Activated T-helper 2 cell treated with anti-CD3 and anti-CD28 coated beads, Interferon-gamma antibody, Interleukin-2, Interleukin-4, amounts not matched to agents 10 μg/mL and 5 μg/mL and 100 μg/mL, durations not matched to agents 14 hours and 24 hours and 36 hours (primary cell): ENCODE measurements around the gene ENOX1. TPM values are rescaled to one million over a fixed set of nuclear protein-coding genes. Genes with fewer than 3 reads are reported as not detected.
"Not testable (repeated sequence)": the region's sequence is repeated elsewhere in the genome, so short reads cannot be mapped to it uniquely, and the experiment has no call there.

Source experiments
- DNase-seq: peaks from one replicate; pipeline ENCODE4 v3.0.0; 2021; ENCODE audit warnings: low spot score
- H3K27ac Mint-ChIP-seq: one replicate; pipeline ENCODE4 v1.8.0; 2021; ENCODE audit warnings: mixed read lengths
- H3K27me3 Mint-ChIP-seq: one replicate; pipeline ENCODE4 v1.8.0; 2021; ENCODE audit warnings: low read depth, mixed read lengths
- H3K36me3 Mint-ChIP-seq: one replicate; pipeline ENCODE4 v1.8.0; 2021; ENCODE audit warnings: low read depth, mixed read lengths
- H3K4me1 Mint-ChIP-seq: one replicate; pipeline ENCODE4 v1.8.0; 2021; ENCODE audit warnings: low read depth, mixed read lengths
- H3K4me3 Mint-ChIP-seq: one replicate; pipeline ENCODE4 v1.8.0; 2021; ENCODE audit warnings: low read depth, mild to moderate bottlenecking, moderate library complexity, mixed read lengths
- H3K9me3 Mint-ChIP-seq: one replicate; pipeline ENCODE4 v1.8.0; 2021; ENCODE audit warnings: mixed read lengths
- intact Hi-C: fragments of 100-400 bp; cut with micrococcal nuclease; formaldehyde crosslinking; loops from one replicate; pipeline ENCODE4 v1.15.1; 2023
- total RNA-seq: library from RNA; stranded (reverse); gene quantifications from 2 replicates; pipeline ENCODE4 v1.2.3, GENCODE V29; 2022

The ENOX1 gene
- total RNA-seq, 1 donor from 2014 or later, result 0.18 TPM

DNA sequence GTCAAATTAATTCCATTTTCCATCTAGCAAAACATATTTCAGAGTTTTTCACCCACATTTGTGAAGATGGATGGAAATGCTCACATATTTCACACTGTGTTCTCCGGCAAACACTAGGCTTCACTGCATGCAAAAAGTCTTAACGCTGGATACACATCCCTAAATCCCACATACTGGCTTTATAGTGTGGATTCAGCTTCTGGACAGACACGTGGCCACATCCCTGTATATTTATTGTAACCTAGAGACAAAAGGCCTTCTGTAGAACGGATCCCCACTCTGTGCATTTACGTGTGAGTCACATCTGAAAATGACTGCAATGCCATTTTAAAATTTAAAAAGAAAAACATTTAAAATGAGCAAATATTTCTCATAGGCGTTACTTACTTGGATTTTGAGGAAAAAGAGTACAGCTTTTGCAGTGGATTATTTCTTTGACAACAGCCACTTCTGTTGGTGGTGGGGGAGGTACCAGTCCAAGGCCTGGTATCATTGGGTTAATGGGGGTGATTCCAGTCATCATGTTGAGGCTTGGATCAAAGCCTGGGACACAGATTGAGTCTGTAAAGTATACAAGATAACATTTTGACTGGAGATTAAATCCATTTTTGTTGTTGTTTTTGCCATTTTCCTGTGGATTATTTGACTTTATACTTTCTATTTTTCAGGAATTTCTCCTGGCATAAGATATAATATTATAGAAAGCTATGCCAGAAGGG is 425.7 kb downstream of the ENOX1 start:
- Mint-ChIP-seq H3K4me3 (no peak overlapping the region), H3K27me3 (no peaks in the 10 kb centered on the region), H3K4me1 (no peaks in the 10 kb centered on the region), H3K36me3 (no peaks in the 10 kb centered on the region), H3K27ac (no peak overlapping the region), H3K9me3 (no peaks in the 10 kb centered on the region)
- DNase-seq, result no peak
- intact Hi-C loops, result no loop called here

GRCh38 chr13:43360171-43360570 is 426.6 kb downstream of the ENOX1 start:
- no peaks in the 10 kb centered on the region for H3K27me3 Mint-ChIP-seq
- DNase-seq, result no peak
- H3K4me1 Mint-ChIP-seq, result no peaks in the 10 kb centered on the region
- H3K9me3 Mint-ChIP-seq, result no peaks in the 10 kb centered on the region
- H3K4me3 Mint-ChIP-seq, result no peak overlapping the region
- H3K27ac Mint-ChIP-seq, result no peak overlapping the region
- no peaks in the 10 kb centered on the region for H3K36me3 Mint-ChIP-seq
- intact Hi-C loops, result no loop called here

- Mint-ChIP-seq H3K27me3 (no peaks in the 10 kb centered on the region), H3K4me1 (no peaks in the 10 kb centered on the region), H3K9me3 (no peaks in the 10 kb centered on the region), H3K36me3 (no peaks in the 10 kb centered on the region), H3K27ac (no peak overlapping the region), H3K4me3 (no peak overlapping the region)
- no peak for DNase-seq
- intact Hi-C loops, result no loop called here
These were observed 427.2 kb downstream of the ENOX1 start for GRCh38 chr13:43359536-43359935.

DNA sequence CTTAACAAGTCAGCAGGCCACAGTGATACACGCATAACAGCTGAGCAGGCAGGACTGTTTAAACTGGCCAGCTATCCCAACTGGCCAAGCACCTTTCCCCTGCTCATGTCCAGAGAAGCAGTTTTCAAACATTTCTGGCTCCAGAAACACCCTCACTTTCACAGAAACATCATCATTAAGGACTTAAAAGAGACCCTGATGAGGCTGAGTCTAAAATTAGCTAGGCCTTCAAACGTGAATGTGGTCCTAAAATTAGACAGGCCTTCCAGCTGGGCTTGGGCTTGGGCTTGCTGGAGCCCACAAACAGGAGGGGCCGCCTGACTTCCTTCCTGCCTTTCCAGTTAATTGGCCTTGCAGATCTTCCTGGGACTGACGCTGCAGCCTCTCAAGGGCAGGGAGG is 429.2 kb downstream of the ENOX1 start:
- DNase-seq, result no peak
- Mint-ChIP-seq H3K36me3 (no peaks in the 10 kb centered on the region), H3K4me1 (no peaks in the 10 kb centered on the region), H3K27me3 (no peaks in the 10 kb centered on the region), H3K27ac (no peak overlapping the region), H3K4me3 (no peak overlapping the region), H3K9me3 (no peaks in the 10 kb centered on the region)
- intact Hi-C loops, result no loop called here

GRCh38 chr13:43356567-43356966 is 430.2 kb downstream of the ENOX1 start:
- Mint-ChIP-seq H3K9me3 (no peaks in the 10 kb centered on the region), H3K4me3 (no peak overlapping the region), H3K27me3 (no peaks in the 10 kb centered on the region), H3K27ac (no peak overlapping the region), H3K4me1 (no peaks in the 10 kb centered on the region), H3K36me3 (no peaks in the 10 kb centered on the region)
- intact Hi-C loops, result no loop called here
- DNase-seq, result no peak

DNA sequence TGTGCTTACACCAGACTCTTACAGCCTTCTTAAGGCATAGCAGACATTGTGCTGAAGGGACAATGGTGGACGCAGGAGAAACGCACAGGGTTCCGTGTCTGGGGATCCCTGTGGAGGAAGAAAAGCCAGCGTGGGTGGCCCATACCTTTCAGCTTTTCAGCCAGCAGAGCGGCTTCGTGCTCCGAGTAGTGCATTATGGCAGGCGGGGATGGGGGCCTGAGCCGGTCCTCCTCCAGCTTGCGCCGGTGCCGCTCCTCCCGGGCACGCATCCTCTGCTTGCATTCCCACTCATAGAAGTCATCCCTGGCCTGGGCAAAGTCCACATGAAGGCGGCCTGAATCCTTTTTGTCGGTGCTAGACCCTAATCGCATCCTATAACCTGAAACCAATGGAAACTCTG is 431.0 kb downstream of the ENOX1 start:
- no peak overlapping the region for H3K27ac Mint-ChIP-seq
- no peaks in the 10 kb centered on the region for H3K27me3 Mint-ChIP-seq
- intact Hi-C loops, result no loop called here
- DNase-seq, result no peak
- H3K9me3 Mint-ChIP-seq, result no peaks in the 10 kb centered on the region
- no peaks in the 10 kb centered on the region for H3K36me3 Mint-ChIP-seq
- no peaks in the 10 kb centered on the region for H3K4me1 Mint-ChIP-seq
- no peak overlapping the region for H3K4me3 Mint-ChIP-seq

- Mint-ChIP-seq H3K9me3 (no peaks in the 10 kb centered on the region), H3K27ac (no peak overlapping the region), H3K36me3 (no peaks in the 10 kb centered on the region), H3K4me3 (no peak overlapping the region), H3K4me1 (no peaks in the 10 kb centered on the region), H3K27me3 (no peaks in the 10 kb centered on the region)
- intact Hi-C loops, result no loop called here
- no peak for DNase-seq
These were observed 432.4 kb downstream of the ENOX1 start for GRCh38 chr13:43354153-43354945.

DNA sequence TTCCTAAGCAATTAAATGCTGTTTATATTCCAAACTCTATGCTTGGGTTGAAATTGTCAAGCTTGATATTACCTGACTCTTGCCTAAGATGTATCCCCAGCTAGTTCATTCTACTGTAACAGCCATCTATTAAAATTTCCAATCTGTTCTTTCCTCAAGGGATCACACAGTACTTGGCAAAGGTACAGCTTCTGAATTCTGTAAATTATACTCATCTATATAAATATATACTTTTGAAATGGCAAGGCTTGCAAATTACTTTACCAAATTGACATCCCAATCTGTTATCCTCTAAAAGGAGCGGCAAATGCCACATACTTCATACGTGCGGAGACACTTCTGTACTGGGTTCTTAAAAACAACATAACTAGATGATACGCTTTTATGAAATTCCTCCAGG is 433.1 kb downstream of the ENOX1 start:
- Mint-ChIP-seq H3K4me3 (no peak overlapping the region), H3K9me3 (no peaks in the 10 kb centered on the region), H3K4me1 (no peaks in the 10 kb centered on the region), H3K36me3 (no peaks in the 10 kb centered on the region), H3K27me3 (no peaks in the 10 kb centered on the region), H3K27ac (no peak overlapping the region)
- intact Hi-C loops, result no loop called here
- no peak for DNase-seq

DNA sequence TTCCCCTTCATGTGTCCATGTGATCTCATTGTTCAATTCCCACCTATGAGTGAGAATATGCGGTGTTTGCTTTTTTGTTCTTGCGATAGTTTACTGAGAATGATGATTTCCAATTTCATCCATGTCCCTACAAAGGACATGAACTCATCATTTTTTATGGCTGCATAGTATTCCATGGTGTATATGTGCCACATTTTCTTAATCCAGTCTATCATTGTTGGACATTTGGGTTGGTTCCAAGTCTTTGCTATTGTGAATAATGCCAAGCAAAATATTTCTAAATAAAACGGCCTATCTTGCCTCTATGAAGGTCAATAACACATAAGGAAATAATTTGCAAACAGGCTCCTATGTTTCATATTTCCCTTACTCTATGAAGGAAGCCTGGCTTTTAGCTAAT is 435.2 kb downstream of the ENOX1 start:
- DNase-seq, H3K4me1 Mint-ChIP-seq, H3K9me3 Mint-ChIP-seq, H3K27ac Mint-ChIP-seq, H3K27me3 Mint-ChIP-seq, H3K36me3 Mint-ChIP-seq, H3K4me3 Mint-ChIP-seq, intact Hi-C loops: not testable (repeated sequence)

DNA sequence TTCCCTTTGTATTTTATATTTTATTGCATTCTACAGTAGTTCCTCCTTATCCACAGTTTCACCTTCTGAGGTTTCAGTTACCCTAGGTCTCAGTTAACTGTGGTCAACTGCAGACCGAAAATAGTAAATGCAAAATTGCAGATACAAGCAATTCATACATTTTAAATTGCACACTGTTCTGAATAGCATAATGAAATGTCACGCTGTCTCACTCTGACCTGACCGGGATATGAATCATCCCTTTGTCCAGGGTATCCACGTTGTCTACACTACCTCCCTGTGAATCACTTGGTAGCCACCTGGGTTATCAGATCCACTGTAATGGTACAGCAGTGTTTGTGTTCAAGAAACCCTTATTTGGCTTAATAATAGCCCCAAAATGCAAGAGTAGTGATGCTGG is 438.4 kb downstream of the ENOX1 start:
- Mint-ChIP-seq H3K9me3 (no peaks in the 10 kb centered on the region), H3K27ac (no peak overlapping the region), H3K4me3 (no peak overlapping the region), H3K36me3 (no peaks in the 10 kb centered on the region), H3K4me1 (no peaks in the 10 kb centered on the region), H3K27me3 (peaks cover 27% of the 10 kb centered on the region)
- intact Hi-C loops, result no loop called here
- DNase-seq, result no peak

DNA sequence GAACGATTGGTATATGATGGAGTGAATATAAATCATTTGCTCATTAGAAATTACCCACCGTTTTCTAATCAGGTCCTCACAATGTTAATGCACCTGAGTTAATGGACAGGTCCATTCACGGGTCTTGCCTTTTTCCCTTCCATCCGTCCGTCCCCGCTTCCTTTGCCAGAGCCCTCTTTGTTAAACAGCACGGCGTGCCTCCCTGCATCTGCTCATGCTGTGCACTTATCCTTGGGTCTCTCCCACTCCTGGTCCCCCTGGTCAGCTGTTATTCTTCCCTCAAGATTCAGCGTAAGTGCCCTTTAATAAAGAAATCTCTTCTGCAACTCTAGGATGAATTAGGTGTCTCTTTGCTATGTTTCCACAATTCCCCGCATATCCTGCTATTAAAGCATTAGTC is 438.9 kb downstream of the ENOX1 start:
- H3K4me1 Mint-ChIP-seq, result no peaks in the 10 kb centered on the region

GRCh38 chr13:43346427-43346826 is 440.3 kb downstream of the ENOX1 start:
- Mint-ChIP-seq H3K9me3 (no peaks in the 10 kb centered on the region), H3K36me3 (no peaks in the 10 kb centered on the region), H3K27ac (no peak overlapping the region), H3K4me3 (no peak overlapping the region), H3K27me3 (peaks cover 29% of the 10 kb centered on the region), H3K4me1 (no peaks in the 10 kb centered on the region)
- intact Hi-C loops, result no loop called here
- no peak for DNase-seq

More for the DNA sequence above, 438.9 kb downstream of the ENOX1 start:
- peaks cover 27% of the 10 kb centered on the region for H3K27me3 Mint-ChIP-seq
- H3K27ac Mint-ChIP-seq, result no peak overlapping the region
- no peak for DNase-seq
- no peak overlapping the region for H3K4me3 Mint-ChIP-seq
- no peaks in the 10 kb centered on the region for H3K9me3 Mint-ChIP-seq
- H3K36me3 Mint-ChIP-seq, result no peaks in the 10 kb centered on the region
- intact Hi-C loops, result no loop called here

DNA sequence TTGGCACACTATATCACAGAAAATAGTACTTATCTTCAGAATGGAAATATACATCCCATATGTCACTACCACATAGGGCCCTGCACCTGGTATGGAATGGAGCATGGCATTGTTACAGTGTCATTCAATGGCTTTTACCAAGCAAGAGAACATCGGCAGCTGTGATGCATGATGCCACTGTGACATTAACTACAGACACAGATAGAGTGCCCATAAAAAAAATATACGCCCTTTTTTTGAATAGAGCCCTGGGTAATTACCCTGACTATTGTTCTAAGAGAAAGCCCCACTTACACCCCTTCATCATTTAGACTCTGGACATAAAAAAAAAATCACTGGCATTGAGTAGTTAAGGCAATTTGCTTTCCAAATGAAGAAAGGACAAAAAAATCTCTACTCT is 443.1 kb downstream of the ENOX1 start:
- no peak for DNase-seq
- intact Hi-C loops, result no loop called here
- H3K27me3 Mint-ChIP-seq, result peaks cover 30% of the 10 kb centered on the region
- H3K4me3 Mint-ChIP-seq, result no peak overlapping the region
- no peaks in the 10 kb centered on the region for H3K4me1 Mint-ChIP-seq
- H3K9me3 Mint-ChIP-seq, result no peaks in the 10 kb centered on the region
- H3K27ac Mint-ChIP-seq, result no peak overlapping the region
- no peaks in the 10 kb centered on the region for H3K36me3 Mint-ChIP-seq
